HEK293 (cell line): ENCODE measurements around the gene MARK4.

ENCODE experiments used
- CTCF ChIA-PET: fragments of 350-600 bp; formaldehyde crosslinking; extraction: SDS; loops from one replicate; lab custom pipeline; 2021; ENCODE audit warnings: antibody characterized with exemption; lab: Yijun Ruan, JAX
- POLR2A ChIA-PET: fragments of 300-600 bp; formaldehyde crosslinking; extraction: SDS; loops from one replicate; lab custom pipeline; 2020; ENCODE audit warnings: antibody characterized with exemption, inconsistent platforms; lab: Yijun Ruan, JAX
- H3K27ac ChIP-seq: fragments of 200-500 bp; sonication (Bioruptor generic); 2 replicates; pipeline ENCODE4 v1.5.1; 2014; ENCODE audit warnings: low read depth, low read length, control low read depth, inconsistent platforms; ENCODE audit errors: extremely low read depth
- H3K36me3 ChIP-seq, 2 experiments: fragments of 200-500 bp in 1 of 2; sonication (Bioruptor generic) in 1 of 2; 1 replicate in 1 of 2; 2 replicates in 1 of 2; pipeline ENCODE4 v1.5.1; 2014 to 2017; ENCODE audit warnings: inconsistent platforms in 2 of 2, low read length in 2 of 2; ENCODE audit not compliant: control insufficient read depth in 2 of 2, insufficient read depth in 1 of 2
- H3K4me1 ChIP-seq: fragments of 200-500 bp; sonication (Bioruptor generic); 2 replicates; pipeline ENCODE4 v1.5.1; 2014; ENCODE audit warnings: mild to moderate bottlenecking, low read length, inconsistent platforms; ENCODE audit not compliant: control insufficient read depth, insufficient read depth
- H3K4me3 ChIP-seq: 2 replicates; pipeline ENCODE4 v1.5.1; 2011; ENCODE audit warnings: low read depth, mild to moderate bottlenecking, control low read depth, low read length, moderate library complexity
- H3K9me3 ChIP-seq: fragments of 200-500 bp; sonication (Bioruptor generic); 2 replicates; pipeline ENCODE4 v1.5.1; 2014; ENCODE audit warnings: low read depth, low read length, inconsistent platforms; ENCODE audit not compliant: control insufficient read depth, insufficient read depth
- GFI1B ChIP-seq: fragments of 450-650 bp; formaldehyde crosslinking; IDR thresholded peaks from 2 replicates; pipeline ENCODE4 v1.5.1; 2016; ENCODE audit warnings: missing biosample characterization, missing genetic modification characterization
- GLI2 ChIP-seq: fragments of 450-650 bp; formaldehyde crosslinking; IDR thresholded peaks from 2 replicates; pipeline ENCODE4; 2017; ENCODE audit warnings: missing biosample characterization, missing genetic modification characterization, low read depth, borderline replicate concordance
- KLF1 ChIP-seq: fragments of 450-650 bp; formaldehyde crosslinking; IDR thresholded peaks from 2 replicates; pipeline ENCODE4 v1.5.1; 2016; ENCODE audit warnings: missing biosample characterization, missing genetic modification characterization
- KLF10 ChIP-seq: fragments of 450-650 bp; IDR thresholded peaks from 2 replicates; pipeline ENCODE4 v1.5.1; 2018; ENCODE audit warnings: missing biosample characterization, mild to moderate bottlenecking, missing genetic modification characterization
- PATZ1 ChIP-seq: fragments of 450-650 bp; formaldehyde crosslinking; IDR thresholded peaks from 2 replicates; pipeline ENCODE4 v1.5.1; 2016; ENCODE audit warnings: missing biosample characterization, missing genetic modification characterization
- PRDM6 ChIP-seq: fragments of 450-650 bp; formaldehyde crosslinking; IDR thresholded peaks from 2 replicates; pipeline ENCODE4 v1.5.1; 2017; ENCODE audit warnings: missing biosample characterization, missing genetic modification characterization
- SP3 ChIP-seq: fragments of 450-650 bp; formaldehyde crosslinking; IDR thresholded peaks from 2 replicates; pipeline ENCODE4 v1.5.1; 2016; ENCODE audit warnings: missing biosample characterization, missing genetic modification characterization
- ZNF132 ChIP-seq: fragments of 450-650 bp; formaldehyde crosslinking; IDR thresholded peaks from 2 replicates; pipeline ENCODE4 v1.5.1; 2017; ENCODE audit warnings: missing biosample characterization, missing genetic modification characterization, borderline replicate concordance
- ZNF138 ChIP-seq: fragments of 450-650 bp; formaldehyde crosslinking; IDR thresholded peaks from 2 replicates; pipeline ENCODE4 v1.5.1; 2016; ENCODE audit warnings: missing biosample characterization, missing genetic modification characterization, borderline replicate concordance
- ZNF16 ChIP-seq: fragments of 450-650 bp; formaldehyde crosslinking; IDR thresholded peaks from 2 replicates; pipeline ENCODE4 v1.5.1; 2016; ENCODE audit warnings: low read depth, missing biosample characterization, missing genetic modification characterization
- ZNF169 ChIP-seq: fragments of 450-650 bp; formaldehyde crosslinking; IDR thresholded peaks from 2 replicates; pipeline ENCODE4 v1.5.1; 2016; ENCODE audit warnings: missing biosample characterization, missing genetic modification characterization
- ZNF302 ChIP-seq: fragments of 450-650 bp; formaldehyde crosslinking; IDR thresholded peaks from 2 replicates; pipeline ENCODE4 v1.5.1; 2016; ENCODE audit warnings: missing biosample characterization, missing genetic modification characterization, low read depth
- ZNF350 ChIP-seq: fragments of 450-650 bp; formaldehyde crosslinking; IDR thresholded peaks from 2 replicates; pipeline ENCODE4 v1.5.0; 2017; ENCODE audit warnings: missing biosample characterization, mild to moderate bottlenecking, missing genetic modification characterization
- ZNF571 ChIP-seq: fragments of 450-650 bp; formaldehyde crosslinking; IDR thresholded peaks from 2 replicates; pipeline ENCODE4 v1.5.0; 2017; ENCODE audit warnings: missing biosample characterization, missing genetic modification characterization
- ZNF585B ChIP-seq: fragments of 450-650 bp; formaldehyde crosslinking; IDR thresholded peaks from 2 replicates; pipeline ENCODE4 v1.5.1; 2016; ENCODE audit warnings: missing biosample characterization, missing genetic modification characterization
- ZNF600 ChIP-seq: fragments of 450-650 bp; formaldehyde crosslinking; IDR thresholded peaks from 2 replicates; pipeline ENCODE4 v1.5.1; 2016; ENCODE audit warnings: missing biosample characterization, missing genetic modification characterization
- ZNF664 ChIP-seq: fragments of 450-650 bp; formaldehyde crosslinking; IDR thresholded peaks from 2 replicates; pipeline ENCODE4 v1.5.1; 2016; ENCODE audit warnings: missing biosample characterization, missing genetic modification characterization
- ZNF76 ChIP-seq: fragments of 450-650 bp; formaldehyde crosslinking; IDR thresholded peaks from 2 replicates; pipeline ENCODE4; 2016; ENCODE audit warnings: low read depth, missing biosample characterization, missing genetic modification characterization, borderline replicate concordance
- TF ChIP-seq, protein P1 (sequence below): fragments of 450-650 bp; formaldehyde crosslinking; IDR thresholded peaks from 2 replicates; pipeline ENCODE4 v1.5.1; 2016; ENCODE audit warnings: missing biosample characterization, missing genetic modification characterization

MARK4 gene

GRCh38 chr19:45271098-45271734 is 20.1 kb downstream of the MARK4 start:
- TF ChIP-seq ZNF76: no peak
- no peak for TF ChIP-seq ZNF585B (tag by site-specific recombination)
- no peak for TF ChIP-seq ZNF138 (tag by site-specific recombination)
- Histone ChIP-seq H3K4me1 (peaks cover 11% of the 10 kb centered on the region), H3K4me3 (no peak overlapping the region), H3K36me3 (peaks cover 35 to 83% of the 10 kb centered on the region in 2 experiments; a peak in 2 of 3 replicates), H3K9me3 (no peaks in the 10 kb centered on the region), H3K27ac (no peak overlapping the region)
- CTCF ChIA-PET: no interaction called here
- POLR2A ChIA-PET: no interaction called here

DNA sequence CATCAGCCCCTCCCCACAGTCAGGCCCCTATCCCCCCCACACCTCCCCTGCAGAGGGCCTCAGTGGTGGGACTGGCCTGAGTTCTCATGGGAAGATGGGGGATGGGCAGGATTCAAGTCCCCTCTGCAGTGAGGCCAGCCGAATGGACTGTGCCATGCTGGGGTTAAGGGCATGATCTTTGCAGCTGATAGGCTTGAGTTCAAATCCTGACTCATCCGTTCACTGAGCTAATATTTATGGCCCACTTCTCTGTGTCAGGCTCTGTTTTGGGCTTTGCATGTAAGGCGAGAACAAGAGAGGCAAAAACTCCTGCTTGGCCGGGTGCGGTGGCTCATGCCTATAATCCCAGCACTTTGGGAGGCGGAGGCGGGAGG is 20.7 kb downstream of the MARK4 start:
- Histone ChIP-seq H3K36me3 (peaks cover 35 to 81% of the 10 kb centered on the region in 2 experiments; a peak in 2 of 3 replicates), H3K9me3 (no peaks in the 10 kb centered on the region), H3K27ac (no peak overlapping the region), H3K4me1 (peaks cover 13% of the 10 kb centered on the region), H3K4me3 (no peak overlapping the region)
- peak; percentile 29; the same call in 1 of the 2 replicates for TF ChIP-seq ZNF664
- TF ChIP-seq ZNF571 (tag by site-specific recombination): no peak
- CTCF ChIA-PET: no interaction called here
- POLR2A ChIA-PET: no interaction called here

DNA sequence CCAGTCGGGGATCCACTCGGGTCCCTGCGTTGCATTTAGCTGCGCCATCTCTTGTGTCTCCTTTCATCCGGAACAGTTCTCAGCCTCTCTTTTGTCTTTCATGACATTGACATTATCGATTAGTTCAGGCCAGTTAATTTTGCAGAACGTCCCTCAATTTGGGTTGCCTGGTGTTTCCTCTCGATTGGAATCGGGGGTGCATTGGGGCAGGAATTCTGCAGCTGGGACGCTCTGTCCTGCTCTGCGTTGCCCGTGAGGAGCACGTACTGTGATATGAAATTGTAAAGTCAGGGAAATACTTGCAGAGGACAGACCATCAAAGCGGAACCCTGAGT is 22.4 kb downstream of the MARK4 start:
- no peaks in the 10 kb centered on the region for H3K9me3 ChIP-seq
- TF ChIP-seq PATZ1 (no peak), ZNF600 (tag by site-specific recombination) (no peak), ZNF302 (tag by site-specific recombination) (no peak), ZNF585B (tag by site-specific recombination) (no peak), ZNF350 (tag by site-specific recombination) (no peak), KLF10 (tag by site-specific recombination) (no peak), KLF1 (tag by site-specific recombination) (no peak), GLI2 (no peak), PRDM6 (tag by site-specific recombination) (no peak), ZNF16 (tag by site-specific recombination) (no peak), ZNF169 (tag by site-specific recombination) (no peak), GFI1B (tag by site-specific recombination) (no peak), ZNF132 (tag by site-specific recombination) (no peak), SP3 (tag by site-specific recombination) (no peak)
- TF ChIP-seq, protein P1, sequence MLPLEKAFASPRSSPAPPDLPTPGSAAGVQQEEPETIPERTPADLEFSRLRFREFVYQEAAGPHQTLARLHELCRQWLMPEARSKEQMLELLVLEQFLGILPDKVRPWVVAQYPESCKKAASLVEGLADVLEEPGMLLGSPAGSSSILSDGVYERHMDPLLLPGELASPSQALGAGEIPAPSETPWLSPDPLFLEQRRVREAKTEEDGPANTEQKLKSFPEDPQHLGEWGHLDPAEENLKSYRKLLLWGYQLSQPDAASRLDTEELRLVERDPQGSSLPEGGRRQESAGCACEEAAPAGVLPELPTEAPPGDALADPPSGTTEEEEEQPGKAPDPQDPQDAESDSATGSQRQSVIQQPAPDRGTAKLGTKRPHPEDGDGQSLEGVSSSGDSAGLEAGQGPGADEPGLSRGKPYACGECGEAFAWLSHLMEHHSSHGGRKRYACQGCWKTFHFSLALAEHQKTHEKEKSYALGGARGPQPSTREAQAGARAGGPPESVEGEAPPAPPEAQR (tag by site-specific recombination): no peak
- H3K36me3 ChIP-seq: peaks cover 37 to 82% of the 10 kb centered on the region in 2 experiments; a peak in 2 of 3 replicates
- no peak overlapping the region for H3K27ac ChIP-seq
- H3K4me1 ChIP-seq: peaks cover 13% of the 10 kb centered on the region
- ChIA-PET POLR2A (no interaction called here), CTCF (no interaction called here)
- H3K4me3 ChIP-seq: no peak overlapping the region
